Nephron progenitor cell (in vitro differentiated cells): ENCODE measurements around the gene MACROD2.

Experiments
- DNase-seq: peaks from one replicate; pipeline ENCODE4 v3.0.0; 2021
- H3K27ac Mint-ChIP-seq: 2 replicates; pipeline ENCODE4 v1.8.0; 2021; ENCODE audit warnings: mild to moderate bottlenecking, moderate library complexity, mixed read lengths
- H3K27me3 Mint-ChIP-seq: 2 replicates; pipeline ENCODE4 v1.8.0; 2021; ENCODE audit warnings: mild to moderate bottlenecking, low read depth, mixed read lengths; ENCODE audit not compliant: poor library complexity
- H3K36me3 Mint-ChIP-seq: 2 replicates; pipeline ENCODE4 v1.8.0; 2021; ENCODE audit warnings: low read depth, mixed read lengths
- H3K4me1 Mint-ChIP-seq: 2 replicates; pipeline ENCODE4 v1.8.0; 2021; ENCODE audit warnings: mixed read lengths
- H3K4me3 Mint-ChIP-seq: 2 replicates; pipeline ENCODE4 v1.8.0; 2021; ENCODE audit warnings: mild to moderate bottlenecking, moderate library complexity, mixed read lengths
- H3K9me3 Mint-ChIP-seq: 2 replicates; pipeline ENCODE4 v1.8.0; 2021; ENCODE audit warnings: mild to moderate bottlenecking, moderate library complexity, mixed read lengths
- CTCF ChIP-seq: fragments of 200-600 bp; sonication (generic); IDR thresholded peaks from 2 replicates; pipeline ENCODE4 v1.5.0; 2021; ENCODE audit warnings: antibody characterized with exemption

MACROD2 gene

GRCh38 chr20:14932040-14932439 lies 936.7 kb downstream of the MACROD2 start:
- no peak for TF ChIP-seq CTCF
- Mint-ChIP-seq H3K4me1 (peaks cover 16% of the 10 kb centered on the region), H3K27ac (peak overlapping the region; percentile 57), H3K4me3 (no peak overlapping the region), H3K36me3 (no peaks in the 10 kb centered on the region), H3K9me3 (no peaks in the 10 kb centered on the region), H3K27me3 (peaks cover 3% of the 10 kb centered on the region)
- DNase-seq: no peak

- TF ChIP-seq CTCF: no peak
- Mint-ChIP-seq H3K4me3 (no peak overlapping the region), H3K27me3 (peaks cover 5% of the 10 kb centered on the region), H3K4me1 (peaks cover 16% of the 10 kb centered on the region), H3K9me3 (peaks cover 22% of the 10 kb centered on the region), H3K36me3 (peaks cover 1% of the 10 kb centered on the region), H3K27ac (no peak overlapping the region)
- no peak for DNase-seq
These were observed 940.0 kb downstream of the MACROD2 start for GRCh38 chr20:14935285-14935684.

- DNase-seq: no peak
- peaks cover 34% of the 10 kb centered on the region for H3K9me3 Mint-ChIP-seq
- no peak overlapping the region for H3K27ac Mint-ChIP-seq
- peaks cover 5% of the 10 kb centered on the region for H3K27me3 Mint-ChIP-seq
- H3K4me1 Mint-ChIP-seq: peaks cover 16% of the 10 kb centered on the region
- TF ChIP-seq CTCF: no peak
- H3K4me3 Mint-ChIP-seq: no peak overlapping the region
- peaks cover 7% of the 10 kb centered on the region for H3K36me3 Mint-ChIP-seq
These were observed 941.7 kb downstream of the MACROD2 start for GRCh38 chr20:14937021-14937420.

GRCh38 chr20:14937846-14938245 lies 942.5 kb downstream of the MACROD2 start:
- no peak for DNase-seq
- Mint-ChIP-seq H3K27ac (no peak overlapping the region), H3K27me3 (peaks cover 5% of the 10 kb centered on the region), H3K9me3 (peaks cover 34% of the 10 kb centered on the region), H3K36me3 (peaks cover 7% of the 10 kb centered on the region), H3K4me3 (no peak overlapping the region), H3K4me1 (peaks cover 11% of the 10 kb centered on the region)
- no peak for TF ChIP-seq CTCF

GRCh38 chr20:14947536-14947935 lies 952.2 kb downstream of the MACROD2 start:
- Mint-ChIP-seq H3K4me3 (no peak overlapping the region), H3K27me3 (peaks cover 7% of the 10 kb centered on the region), H3K27ac (no peak overlapping the region), H3K4me1 (peaks cover 26% of the 10 kb centered on the region), H3K36me3 (no peaks in the 10 kb centered on the region), H3K9me3 (no peaks in the 10 kb centered on the region)
- no peak for TF ChIP-seq CTCF
- DNase-seq: no peak

- Mint-ChIP-seq H3K36me3 (no peaks in the 10 kb centered on the region), H3K27me3 (peaks cover 7% of the 10 kb centered on the region), H3K4me3 (no peak overlapping the region), H3K27ac (peak overlapping the region; percentile 94), H3K4me1 (peaks cover 26% of the 10 kb centered on the region), H3K9me3 (no peaks in the 10 kb centered on the region)
- no peak for TF ChIP-seq CTCF
- no peak for DNase-seq
These were observed 952.6 kb downstream of the MACROD2 start for GRCh38 chr20:14947946-14948345.
